H7 (cell line): ENCODE measurements around the gene DPYSL4. TPM values are rescaled to one million over a fixed set of nuclear protein-coding genes. Genes with fewer than 3 reads are reported as not detected.
"Not testable (repeated sequence)": the region's sequence is repeated elsewhere in the genome, so short reads cannot be mapped to it uniquely, and the experiment has no call there.

Source experiments
- DNase-seq: peaks from one replicate; pipeline ENCODE4 v3.0.0; 2012
- H3K27me3 ChIP-seq: 2 replicates; pipeline ENCODE4 v1.6.0; 2011; ENCODE audit warnings: mild to moderate bottlenecking, low read length; ENCODE audit not compliant: control insufficient read depth, insufficient read depth
- H3K36me3 ChIP-seq: replicated peaks from 2 replicates; pipeline ENCODE4 v1.5.1; 2011; ENCODE audit warnings: low read length; ENCODE audit not compliant: control insufficient read depth, insufficient read depth
- H3K4me3 ChIP-seq: 2 replicates; pipeline ENCODE4 v1.5.1; 2011; ENCODE audit warnings: low read depth, mild to moderate bottlenecking, control low read depth, low read length, moderate library complexity; ENCODE audit not compliant: insufficient read depth
- total RNA-seq: library from RNA; depleted of rRNA; stranded (reverse); fragments of >200 nt; shearing (Covaris generic); gene quantifications from 2 replicates; pipeline ENCODE4 v1.2.3, GENCODE V29; 2014

Gene DPYSL4
- total RNA-seq, 1 experiment from 2014 or later = 9.1 TPM

GRCh38 chr10:132155723-132156381 lies 30.9 kb upstream of the DPYSL4 start:
- Histone ChIP-seq H3K4me3 (no peak overlapping the region), H3K27me3 (no peaks in the 10 kb centered on the region)
- DNase-seq = no peak

DNA sequence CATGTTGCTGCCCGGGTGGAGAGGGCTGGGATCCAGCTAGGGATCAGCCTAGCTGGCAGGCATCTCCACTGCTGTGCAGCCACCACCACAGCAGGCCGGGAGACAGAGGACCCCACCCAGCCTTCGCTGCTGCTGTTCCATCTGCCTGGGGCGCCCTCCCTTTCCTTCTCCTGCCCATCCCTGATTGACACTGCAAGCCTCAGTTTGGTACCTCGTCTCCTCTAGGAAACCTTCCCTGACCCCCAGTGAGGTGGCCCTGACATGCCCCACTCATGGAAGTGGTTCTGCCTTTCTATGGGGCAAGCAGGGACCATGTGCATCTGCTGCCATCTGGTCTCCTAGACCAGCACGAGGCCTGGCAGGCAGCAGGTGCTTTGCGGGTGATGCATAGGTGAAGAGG lies 30.4 kb upstream of the DPYSL4 start:
- no peak for DNase-seq
- H3K27me3 ChIP-seq = no peaks in the 10 kb centered on the region
- H3K4me3 ChIP-seq = no peak overlapping the region
- no peaks in the 10 kb centered on the region for H3K36me3 ChIP-seq

More at GRCh38 chr10:132155723-132156381, 30.9 kb upstream of the DPYSL4 start:
- H3K36me3 ChIP-seq = no peaks in the 10 kb centered on the region

GRCh38 chr10:132157101-132157500 lies 29.6 kb upstream of the DPYSL4 start:
- H3K27me3 ChIP-seq = no peaks in the 10 kb centered on the region
- H3K36me3 ChIP-seq = no peaks in the 10 kb centered on the region
- DNase-seq = no peak
- H3K4me3 ChIP-seq = no peak overlapping the region

DNA sequence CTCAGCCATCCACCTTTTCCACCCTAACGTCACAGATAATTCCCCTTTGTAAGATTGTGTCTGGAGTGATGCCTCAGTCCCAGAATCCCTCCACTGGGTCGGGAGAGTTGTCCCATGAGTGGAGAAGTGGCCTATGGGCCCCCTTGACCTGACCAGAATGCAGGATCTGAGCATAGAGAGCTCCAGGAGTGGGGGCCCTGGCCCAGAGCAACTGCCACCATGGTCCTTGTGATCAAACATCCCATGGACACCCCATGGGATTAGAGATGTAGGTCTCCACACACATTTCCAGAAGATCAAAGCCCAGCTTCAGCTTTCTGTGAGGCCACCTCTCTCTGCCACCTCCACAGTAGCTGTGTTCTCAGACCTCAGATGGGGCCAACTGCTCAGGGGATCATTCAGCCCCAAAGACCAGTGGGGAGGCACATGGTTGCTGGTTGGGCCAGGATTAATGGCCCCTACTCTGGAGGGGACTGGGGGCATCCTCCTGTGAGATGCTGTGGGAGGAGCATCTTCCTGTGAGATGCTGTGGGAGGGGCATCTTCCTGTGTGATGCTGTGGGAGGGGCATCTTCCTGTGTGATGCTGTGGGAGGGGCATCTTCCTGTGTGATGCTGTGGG lies 28.5 kb upstream of the DPYSL4 start:
- Histone ChIP-seq H3K36me3 (no peaks in the 10 kb centered on the region), H3K4me3 (no peak overlapping the region), H3K27me3 (peaks cover 2% of the 10 kb centered on the region; the same call in 1 of the 2 replicates)
- DNase-seq = peak; percentile 88

DNA sequence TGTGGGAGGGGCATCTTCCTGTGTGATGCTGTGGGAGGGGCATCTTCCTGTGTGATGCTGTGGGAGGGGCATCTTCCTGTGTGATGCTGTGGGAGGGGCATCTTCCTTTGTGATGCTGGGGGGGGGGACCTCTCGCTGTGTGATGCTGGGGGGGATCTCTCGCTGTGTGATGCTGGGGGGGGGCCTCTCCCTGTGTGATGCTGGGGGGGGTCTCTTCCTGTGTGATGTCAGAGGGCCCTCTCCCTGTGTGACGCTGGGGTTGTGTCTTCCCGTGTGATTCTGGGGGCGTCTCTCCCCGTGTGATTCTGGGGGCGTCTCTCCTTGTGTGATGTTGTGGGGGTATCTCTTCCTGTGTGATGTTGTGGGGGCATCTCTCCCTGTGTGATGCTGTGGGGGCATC lies 27.9 kb upstream of the DPYSL4 start:
- Histone ChIP-seq H3K4me3 (no peak overlapping the region), H3K36me3 (no peaks in the 10 kb centered on the region), H3K27me3 (peaks cover 2% of the 10 kb centered on the region; the same call in 1 of the 2 replicates)
- DNase-seq = no peak

DNA sequence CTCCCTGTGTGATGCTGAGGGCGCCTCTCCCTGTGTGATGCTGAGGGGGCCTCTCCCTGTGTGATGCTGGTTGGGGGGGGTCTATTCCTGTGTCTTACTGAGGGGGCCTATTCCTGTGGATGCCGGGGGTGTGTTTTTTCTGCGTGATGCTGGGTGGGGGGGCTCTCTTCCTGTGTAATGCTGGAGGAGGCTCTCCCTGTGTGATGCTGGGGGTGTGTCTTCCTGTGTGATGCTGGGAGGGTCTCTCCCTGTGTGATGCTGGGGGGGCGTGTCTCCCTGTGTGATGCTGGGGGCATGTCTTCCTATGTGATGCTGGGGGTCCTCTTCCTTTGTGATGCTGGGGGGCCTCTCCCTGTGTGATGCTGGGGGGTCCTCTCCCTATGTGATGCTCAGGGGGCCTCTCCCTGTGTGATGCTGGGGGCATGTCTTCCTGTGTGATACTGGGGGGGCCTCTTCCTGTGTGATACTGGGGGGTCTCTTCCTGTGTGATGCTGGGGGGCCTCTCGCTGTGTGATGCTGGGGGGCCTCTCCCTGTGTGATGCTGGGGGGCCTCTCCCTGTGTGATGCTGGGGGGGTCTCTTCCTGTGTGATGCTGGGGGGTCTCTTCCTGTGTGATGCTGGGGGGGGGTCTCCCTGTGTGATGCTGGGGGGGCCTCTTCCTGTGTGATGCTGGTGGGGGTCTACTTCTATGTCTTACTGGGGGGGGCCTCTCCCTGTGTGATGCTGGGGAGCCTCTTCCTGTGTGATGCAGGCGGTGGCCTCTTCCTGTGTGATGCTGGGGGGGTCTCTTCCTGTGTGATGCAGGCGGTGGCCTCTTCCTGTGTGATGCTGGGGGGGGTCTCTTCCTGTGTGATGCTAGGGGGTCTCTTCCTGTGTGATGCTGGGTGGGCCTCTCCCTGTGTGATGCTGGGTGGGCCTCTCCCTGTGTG lies 27.2 kb upstream of the DPYSL4 start:
- not testable (repeated sequence) for H3K27me3 ChIP-seq, H3K36me3 ChIP-seq, H3K4me3 ChIP-seq
- DNase-seq = peak; percentile 59

DNA sequence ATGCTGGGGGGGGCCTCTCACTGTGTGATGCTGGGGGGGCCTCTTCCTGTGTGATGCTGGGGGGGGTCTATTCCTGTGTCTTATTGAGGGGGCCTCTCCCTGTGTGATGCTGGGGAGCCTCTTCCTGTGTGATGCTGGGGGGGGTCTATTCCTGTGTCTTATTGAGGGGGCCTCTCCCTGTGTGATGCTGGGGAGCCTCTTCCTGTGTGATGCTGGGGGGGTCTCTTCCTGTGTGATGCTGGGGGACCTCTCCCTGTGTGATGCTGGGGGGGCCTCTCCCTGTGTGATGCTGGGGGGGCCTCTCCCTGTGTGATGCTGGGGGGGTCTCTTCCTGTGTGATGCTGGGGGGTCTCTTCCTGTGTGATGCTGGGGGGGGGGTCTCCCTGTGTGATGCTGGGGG lies 26.5 kb upstream of the DPYSL4 start:
- H3K36me3 ChIP-seq, H3K27me3 ChIP-seq, DNase-seq, H3K4me3 ChIP-seq: not testable (repeated sequence)

DNA sequence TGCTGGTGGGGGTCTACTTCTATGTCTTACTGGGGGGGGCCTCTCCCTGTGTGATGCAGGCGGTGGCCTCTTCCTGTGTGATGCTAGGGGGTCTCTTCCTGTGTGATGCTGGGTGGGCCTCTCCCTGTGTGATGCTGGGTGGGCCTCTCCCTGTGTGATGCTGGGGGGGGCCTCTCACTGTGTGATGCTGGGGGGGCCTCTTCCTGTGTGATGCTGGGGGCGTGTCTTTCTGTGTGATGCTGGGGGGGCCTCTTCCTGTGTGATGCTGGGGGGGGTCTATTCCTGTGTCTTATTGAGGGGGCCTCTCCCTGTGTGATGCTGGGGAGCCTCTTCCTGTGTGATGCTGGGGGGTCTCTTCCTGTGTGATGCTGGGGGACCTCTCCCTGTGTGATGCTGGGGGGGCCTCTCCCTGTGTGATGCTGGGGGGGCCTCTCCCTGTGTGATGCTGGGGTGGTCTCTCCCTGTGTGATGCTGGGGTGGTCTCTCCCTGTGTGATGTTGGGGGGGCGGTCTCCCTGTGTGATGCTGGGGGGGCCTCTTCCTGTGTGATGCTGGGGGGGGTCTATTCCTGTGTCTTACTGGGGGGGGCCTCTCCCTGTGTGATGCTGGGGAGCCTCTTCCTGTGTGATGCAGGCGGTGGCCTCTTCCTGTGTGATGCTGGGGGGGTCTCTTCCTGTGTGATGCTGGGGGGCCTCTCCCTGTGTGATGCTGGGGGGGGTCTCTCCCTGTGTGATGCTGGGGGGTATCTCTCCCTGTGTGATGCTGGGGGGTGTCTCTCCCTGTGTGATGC lies 25.7 kb upstream of the DPYSL4 start:
- H3K27me3 ChIP-seq, H3K36me3 ChIP-seq, H3K4me3 ChIP-seq, DNase-seq: not testable (repeated sequence)

GRCh38 chr10:132162021-132162531 lies 24.7 kb upstream of the DPYSL4 start:
- Histone ChIP-seq H3K27me3 (peaks cover 2% of the 10 kb centered on the region; the same call in 1 of the 2 replicates), H3K4me3 (no peak overlapping the region), H3K36me3 (no peaks in the 10 kb centered on the region)
- DNase-seq = no peak

DNA sequence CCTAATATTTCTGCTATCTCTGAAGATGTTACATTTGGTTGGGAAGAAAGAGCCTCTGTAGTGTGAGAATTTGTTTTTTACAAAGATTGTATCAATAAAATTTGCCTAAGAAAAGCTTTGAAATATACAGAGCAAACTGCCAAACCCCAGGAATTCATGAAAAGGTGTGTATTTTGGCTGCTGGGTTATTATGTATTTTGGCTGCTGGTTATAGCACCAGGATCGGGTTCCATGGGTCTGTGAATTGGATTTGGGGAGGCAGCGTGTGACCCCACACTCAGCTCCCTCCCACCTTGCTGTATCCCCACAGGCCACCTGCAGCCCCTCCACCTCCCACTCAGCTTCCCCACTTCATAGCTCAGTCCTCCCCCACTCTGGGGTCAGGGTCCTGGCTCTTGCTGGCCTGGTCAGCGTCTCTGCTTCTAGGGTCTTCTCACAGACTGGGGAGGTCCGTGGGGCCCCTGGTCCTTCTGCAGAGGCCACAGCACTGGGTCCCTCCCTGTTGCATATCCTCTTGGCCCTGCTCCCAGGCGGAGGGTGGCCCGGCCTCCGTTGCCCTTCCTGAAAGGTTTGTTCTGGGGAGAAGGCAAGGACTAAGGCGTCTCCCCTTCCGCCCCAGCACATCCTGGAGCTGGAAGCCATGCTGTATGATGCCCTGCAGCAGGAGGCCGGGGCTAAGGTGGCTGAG lies 24.0 kb upstream of the DPYSL4 start:
- Histone ChIP-seq H3K36me3 (no peaks in the 10 kb centered on the region), H3K27me3 (peaks cover 2% of the 10 kb centered on the region; the same call in 1 of the 2 replicates), H3K4me3 (peak overlapping the region; percentile 36)
- no peak for DNase-seq

- H3K36me3 ChIP-seq = no peaks in the 10 kb centered on the region
- peak overlapping the region; percentile 36 for H3K4me3 ChIP-seq
- peak; percentile 98 for DNase-seq
- H3K27me3 ChIP-seq = peaks cover 2% of the 10 kb centered on the region; the same call in 1 of the 2 replicates
These were observed 23.4 kb upstream of the DPYSL4 start for GRCh38 chr10:132163278-132163765.

DNA sequence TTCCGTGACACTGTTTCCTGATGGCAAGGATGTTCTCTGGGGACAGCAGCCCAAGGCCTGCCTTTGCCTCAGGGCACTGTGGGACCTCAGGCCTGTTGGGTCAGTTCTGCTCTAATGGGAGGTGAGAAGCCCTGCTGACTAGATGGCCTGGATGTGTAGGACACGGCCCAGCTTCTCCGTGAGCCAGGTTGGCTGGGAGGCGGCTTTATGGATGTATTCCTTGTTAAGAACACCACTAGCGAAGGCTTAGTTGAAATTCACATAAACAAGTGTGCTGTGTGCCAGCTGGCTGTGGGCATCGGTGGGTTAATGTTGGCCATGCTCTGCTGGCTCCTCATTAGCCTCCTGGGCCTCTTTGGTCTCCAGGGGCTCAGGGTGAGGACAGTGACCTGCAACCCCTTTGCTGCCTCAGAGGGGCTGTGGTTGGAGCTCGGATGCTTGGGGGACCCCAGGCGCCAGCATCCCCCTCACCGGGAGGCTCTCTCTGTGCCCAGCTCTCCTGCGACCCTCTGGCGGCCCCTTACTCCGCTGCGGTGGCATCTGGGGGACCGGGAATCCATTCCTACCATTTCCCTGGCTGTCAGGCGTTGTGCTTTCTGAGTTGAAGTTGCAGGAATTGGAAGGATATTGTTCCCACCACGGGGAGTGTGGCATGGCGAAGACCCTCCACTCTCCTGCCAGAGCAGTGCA lies 22.8 kb upstream of the DPYSL4 start:
- Histone ChIP-seq H3K27me3 (peaks cover 2% of the 10 kb centered on the region; the same call in 1 of the 2 replicates), H3K4me3 (no peak overlapping the region), H3K36me3 (no peaks in the 10 kb centered on the region)
- DNase-seq = no peak

GRCh38 chr10:132164761-132165278 lies 21.9 kb upstream of the DPYSL4 start:
- no peak overlapping the region for H3K4me3 ChIP-seq
- DNase-seq = peak; percentile 78
- no peaks in the 10 kb centered on the region for H3K36me3 ChIP-seq
- peaks cover 2% of the 10 kb centered on the region; the same call in 1 of the 2 replicates for H3K27me3 ChIP-seq
